HG02798 (cell line): ENCODE data around the gene RASSF3.
"Not testable (repeated sequence)": the region's sequence is repeated elsewhere in the genome, so short reads cannot be mapped to it uniquely, and the experiment has no call there.

Experiments used
- ATAC-seq: cut with Tn5 transposase; IDR thresholded peaks from one replicate; pipeline ENCODE4 v1.9.1; 2021; ENCODE audit warnings: mild to moderate bottlenecking; ENCODE audit not compliant: unreplicated experiment, poor library complexity

RASSF3 gene

DNA sequence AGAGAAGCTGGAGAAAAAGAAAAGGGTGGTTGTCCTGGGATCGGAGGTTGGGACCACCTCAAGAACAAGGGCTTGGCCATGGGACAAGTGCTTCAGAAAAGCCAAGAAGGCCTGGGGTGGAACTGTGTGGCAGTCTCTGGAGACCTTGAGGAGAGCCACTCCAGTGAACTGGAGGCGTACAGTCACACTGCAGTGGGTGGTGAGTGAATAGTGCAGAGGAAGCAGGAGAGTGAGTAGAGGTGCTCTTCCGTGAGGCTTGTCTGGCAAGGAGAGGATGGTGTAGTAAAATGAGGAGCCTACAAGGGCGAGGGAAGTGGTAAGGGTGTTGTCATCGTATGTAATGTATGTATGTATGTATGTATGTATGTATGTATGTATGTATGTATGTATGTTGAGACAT, 20.9 kb downstream of the RASSF3 start:
- peak; percentile 44 for ATAC-seq

DNA sequence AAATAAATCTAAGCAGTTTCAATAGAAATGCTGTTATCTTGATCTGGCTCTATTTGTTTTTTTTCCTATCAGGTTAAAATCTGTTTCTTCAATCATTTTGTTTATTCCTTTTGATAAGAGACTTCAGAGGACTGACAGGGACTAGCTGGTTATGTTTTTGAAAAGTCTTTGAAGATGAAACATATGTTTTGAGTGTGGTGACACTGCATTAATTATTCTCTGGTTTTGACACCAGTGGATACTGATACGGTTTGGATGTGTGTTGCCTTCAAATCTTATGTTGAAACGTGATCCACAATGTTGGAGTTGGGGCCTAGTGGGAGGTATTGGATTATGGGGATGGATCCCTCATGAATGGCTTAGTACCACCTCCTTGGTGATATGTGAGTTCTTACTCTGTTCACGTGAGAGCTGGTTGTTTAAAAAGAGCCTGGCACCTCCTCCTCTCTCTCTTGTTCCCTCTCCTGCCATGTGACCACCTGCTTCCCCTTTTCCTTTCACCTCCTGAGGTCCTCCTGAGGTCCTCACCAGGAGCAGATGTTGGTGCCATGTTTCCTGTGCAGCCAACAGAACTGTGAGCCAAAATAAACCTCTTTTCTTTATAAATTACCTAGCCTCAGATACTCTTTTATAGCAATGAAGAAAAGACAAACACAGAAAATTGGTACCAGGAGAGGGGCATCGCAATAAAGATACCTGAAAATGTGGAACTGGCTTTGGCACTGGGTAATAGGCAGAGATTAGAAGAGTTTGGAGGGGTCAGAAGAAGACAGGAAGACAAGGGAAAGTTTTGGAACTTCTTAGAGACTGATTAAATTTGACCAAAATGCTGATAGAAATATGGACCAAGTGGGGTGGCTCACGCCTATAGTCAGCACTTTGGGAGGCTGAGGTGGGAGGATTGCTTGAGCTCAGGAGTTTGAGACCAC, 23.0 kb downstream of the RASSF3 start:
- ATAC-seq = no peak

DNA sequence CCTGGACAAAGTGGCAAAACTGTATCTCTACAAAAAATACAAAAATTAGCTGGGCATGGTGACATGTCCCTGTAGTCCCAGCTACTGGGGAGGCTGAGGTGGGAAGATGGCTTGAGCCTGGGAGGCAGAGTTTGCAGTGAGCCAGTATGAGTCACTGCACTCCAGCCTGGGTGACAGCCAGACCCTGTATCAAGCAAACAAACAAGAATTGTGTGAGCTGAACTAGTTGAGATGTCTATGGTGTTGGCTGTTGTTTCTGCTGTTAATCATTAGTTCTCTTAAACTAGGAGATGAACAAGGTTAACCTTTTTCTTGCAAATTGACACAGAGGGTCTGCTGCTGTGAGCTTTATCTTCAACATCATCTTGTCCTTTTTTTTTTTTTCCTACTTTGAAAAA, 23.6 kb downstream of the RASSF3 start:
- no peak for ATAC-seq

DNA sequence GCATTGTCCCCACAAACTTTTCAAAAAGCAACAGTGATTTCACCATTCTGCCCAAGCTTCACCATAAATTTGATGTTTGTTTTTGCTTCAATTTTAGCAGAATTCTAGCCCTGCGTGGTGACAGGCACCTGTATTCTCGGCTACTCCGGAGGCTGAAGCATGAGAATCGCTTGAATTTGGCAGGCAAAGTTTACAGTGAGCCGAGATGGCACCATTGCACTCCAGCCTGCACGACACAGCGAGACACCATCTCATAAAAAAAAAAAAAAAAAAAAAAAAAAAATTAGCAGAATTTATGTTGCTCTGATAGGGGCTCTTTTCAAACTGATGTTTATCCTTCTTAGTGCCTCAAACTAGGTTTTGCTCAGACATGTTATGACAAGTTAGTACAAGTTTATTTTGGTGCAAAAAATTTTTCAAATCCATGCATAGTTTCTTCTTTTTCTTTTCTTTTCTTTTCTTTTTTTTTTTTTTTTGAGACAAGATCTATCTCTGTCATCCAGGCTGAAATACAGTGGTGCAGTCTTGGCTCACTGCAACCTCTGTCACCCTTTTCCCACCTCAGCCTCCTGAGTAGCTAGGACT, 24.3 kb downstream of the RASSF3 start:
- no peak for ATAC-seq

DNA sequence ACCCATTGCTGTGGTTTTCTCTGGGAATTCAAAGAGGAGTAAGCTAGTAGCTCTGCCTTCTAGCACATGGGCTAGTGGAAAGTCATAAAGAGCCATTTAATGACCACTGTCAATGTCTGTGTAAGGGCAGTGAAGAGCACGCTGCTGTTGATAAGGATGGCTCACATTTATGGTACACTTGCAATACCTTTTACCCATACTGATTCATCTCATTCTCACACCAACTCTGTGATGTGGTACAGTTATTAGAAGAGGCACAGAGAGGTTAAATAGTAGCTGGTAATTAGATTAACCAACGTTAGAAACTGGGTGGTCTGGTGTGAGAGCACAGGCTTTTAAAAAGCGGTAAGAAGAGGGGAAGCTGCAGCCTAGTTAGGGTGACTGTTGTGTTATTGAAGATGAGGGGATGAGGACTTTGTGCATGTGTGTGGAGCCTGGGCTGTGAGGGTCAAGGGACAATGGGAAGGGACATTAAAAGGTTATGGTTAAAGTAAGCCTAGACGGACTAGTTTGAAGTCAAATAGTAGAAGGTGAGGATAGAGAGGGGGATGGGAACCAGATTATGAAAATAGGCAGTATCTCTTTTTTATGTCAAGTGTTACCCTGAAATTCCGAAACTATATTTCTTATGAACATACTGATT, 25.2 kb downstream of the RASSF3 start:
- no peak for ATAC-seq

DNA sequence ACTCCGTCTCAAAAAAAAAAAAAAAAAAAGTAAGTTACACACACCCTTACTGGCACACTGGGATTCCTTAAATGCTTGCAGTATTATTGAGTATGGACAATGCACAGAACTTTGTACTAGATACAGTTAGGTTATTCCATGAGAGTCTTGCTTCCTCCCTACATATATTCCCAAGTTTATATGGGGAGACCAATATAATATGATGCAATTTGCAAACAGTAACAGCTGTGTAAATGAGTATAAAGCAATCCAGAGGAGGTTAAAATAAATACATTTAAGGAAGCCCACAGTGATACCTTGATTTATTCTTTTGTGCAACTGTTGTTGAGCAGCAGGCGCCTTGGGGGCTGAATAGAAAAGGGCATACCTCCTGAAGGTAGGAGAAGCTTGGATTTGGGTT, 26.6 kb downstream of the RASSF3 start:
- no peak for ATAC-seq

DNA sequence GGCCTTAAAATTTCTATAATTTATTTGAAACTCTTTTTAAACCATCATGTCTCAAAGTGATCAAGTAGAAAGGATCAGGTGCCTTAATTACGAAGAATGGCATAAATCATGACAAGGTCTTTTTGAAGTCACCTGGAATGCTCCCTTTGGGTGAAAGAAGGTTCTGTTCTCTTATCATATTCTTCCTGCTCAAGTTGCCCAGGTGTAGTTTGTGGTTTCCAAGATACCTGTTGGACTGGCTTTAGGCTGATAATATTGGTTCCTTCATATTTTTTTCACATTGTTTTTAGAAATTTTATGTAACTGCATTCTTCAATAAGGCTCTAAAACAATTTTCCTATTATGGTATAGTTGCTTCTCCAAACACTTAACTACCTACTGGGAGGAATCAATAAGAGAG, 29.2 kb downstream of the RASSF3 start:
- no peak for ATAC-seq

DNA sequence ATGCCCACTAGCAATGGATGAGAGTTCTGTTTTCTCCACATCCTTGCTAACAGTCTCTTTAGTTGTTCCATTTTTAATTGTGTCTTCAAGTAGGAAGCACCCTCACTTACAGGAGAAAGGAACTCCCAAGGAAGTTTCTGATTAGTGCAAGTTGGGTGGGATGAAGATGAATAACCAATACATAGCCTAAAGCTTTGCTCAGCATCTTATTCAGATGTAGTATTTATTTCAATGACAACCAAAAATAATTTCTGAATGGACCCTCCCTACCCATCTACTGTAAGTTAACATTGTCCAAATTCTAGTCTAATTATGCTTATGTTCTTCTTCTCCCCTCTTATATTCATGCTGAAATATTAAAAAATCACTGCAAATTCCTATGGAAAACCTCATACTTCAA, 36.0 kb downstream of the RASSF3 start:
- ATAC-seq = no peak

DNA sequence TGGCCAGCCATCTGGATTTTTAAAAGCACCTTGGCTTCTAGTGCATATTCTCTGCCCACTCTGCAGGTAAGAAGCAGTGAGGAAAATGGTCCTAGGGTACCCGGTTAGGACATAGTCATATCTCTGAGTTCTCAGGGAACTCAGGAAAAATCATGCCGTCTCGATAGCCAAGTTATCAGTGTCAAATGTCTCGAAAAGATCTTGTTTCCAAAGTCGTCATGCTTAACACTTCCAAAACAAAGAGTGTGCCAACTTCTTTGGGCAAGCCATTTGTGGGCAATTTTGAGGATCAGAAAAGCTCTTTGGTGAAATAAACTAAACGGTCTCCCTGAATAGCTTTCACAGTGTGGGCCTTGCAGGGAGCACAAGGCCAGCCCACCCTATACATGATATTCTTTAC, 39.2 kb downstream of the RASSF3 start:
- ATAC-seq = no peak

DNA sequence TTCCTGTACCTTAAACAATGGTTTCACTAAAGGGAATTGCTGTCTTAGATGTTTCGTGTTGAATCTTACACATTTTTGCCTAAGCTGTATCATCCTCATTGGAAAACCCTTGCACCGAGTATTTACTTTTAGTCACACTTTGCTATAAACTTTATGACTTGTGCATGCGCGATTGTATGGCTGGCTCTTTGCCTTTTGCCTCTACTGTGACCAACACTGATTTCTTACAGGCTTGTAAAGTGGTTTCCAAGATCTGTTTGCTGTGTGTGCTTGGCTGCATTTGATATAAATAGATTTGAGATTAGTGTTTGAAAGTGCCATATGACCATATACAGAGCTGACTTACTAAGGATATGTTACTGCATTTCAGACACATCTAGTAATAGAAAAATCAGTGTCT, 40.5 kb downstream of the RASSF3 start:
- ATAC-seq = no peak

DNA sequence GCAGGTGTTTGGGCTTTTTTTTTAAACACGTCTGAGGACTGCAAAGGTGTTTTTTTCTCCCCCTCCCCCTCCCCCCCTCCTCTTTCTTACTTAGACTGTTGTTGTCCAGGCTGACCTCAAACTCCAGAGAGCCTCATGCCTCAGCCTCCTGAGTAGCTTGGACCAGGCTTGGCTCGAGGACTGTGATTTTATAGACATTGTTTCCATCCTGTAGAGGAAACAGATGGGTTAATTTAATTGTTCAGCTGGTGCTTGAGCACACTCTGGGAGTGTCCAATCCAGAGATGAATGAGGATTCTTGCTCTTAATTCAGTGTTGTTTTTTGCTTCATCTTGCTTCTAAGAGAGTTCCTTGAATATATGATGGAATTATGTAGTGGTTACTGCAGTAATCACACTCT, 42.1 kb downstream of the RASSF3 start:
- no peak for ATAC-seq

DNA sequence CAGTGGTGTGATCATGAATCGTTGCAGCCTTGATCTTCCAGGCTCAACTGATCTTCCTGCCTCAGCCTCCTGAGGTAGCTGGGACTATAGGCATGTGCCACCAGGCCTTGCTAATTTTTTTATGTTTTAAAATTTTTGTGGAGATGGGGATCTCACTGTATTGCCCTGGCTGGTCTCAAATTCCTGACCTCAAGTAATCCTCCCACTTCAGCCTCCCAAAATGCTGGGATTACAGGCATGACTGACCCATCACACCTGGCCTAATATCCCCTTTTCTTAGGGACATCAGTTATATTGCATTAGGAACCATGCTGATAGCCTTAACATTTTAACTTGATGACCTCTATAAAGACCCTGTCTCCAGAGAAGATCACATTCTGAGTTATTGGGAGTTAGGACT, 42.8 kb downstream of the RASSF3 start:
- no peak for ATAC-seq

DNA sequence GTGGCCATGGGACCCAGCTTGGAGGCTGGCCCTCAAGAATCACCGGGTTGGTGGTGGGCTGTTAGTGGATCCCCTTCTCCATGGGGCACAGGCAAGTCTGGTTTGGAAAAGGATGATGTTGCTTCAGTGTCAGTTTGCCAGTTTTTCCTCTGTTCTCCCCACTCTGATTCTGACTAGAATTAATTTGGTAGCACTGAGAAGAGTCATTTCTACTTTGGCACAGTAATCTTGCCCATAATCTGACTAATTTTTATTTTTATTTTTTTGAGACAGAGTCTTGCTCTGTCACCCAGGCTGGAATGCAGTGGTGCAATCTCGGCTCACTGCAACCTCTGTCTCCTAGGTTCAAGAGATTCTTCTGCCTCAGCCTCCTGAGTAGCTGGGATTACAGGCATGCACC, 43.6 kb downstream of the RASSF3 start:
- not testable (repeated sequence) for ATAC-seq

DNA sequence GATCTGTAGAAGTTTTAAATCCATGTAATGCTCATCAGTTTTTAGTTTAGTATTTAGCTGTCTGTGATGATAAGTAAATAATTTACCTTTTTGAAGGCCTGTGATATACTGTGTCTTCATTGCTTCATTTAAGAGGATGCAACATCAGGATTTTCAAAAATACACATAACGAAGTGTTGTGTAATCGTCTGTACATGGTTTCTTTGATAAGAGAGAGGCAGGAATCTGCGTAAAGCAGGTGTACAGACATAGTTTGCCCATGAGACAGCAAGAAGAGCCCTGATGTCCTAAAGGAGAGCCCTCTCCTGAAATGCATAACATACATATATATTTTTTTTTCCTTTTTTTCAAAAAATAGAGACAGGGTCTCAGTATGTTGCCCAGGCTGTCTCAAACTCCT, 44.8 kb downstream of the RASSF3 start:
- ATAC-seq = no peak

DNA sequence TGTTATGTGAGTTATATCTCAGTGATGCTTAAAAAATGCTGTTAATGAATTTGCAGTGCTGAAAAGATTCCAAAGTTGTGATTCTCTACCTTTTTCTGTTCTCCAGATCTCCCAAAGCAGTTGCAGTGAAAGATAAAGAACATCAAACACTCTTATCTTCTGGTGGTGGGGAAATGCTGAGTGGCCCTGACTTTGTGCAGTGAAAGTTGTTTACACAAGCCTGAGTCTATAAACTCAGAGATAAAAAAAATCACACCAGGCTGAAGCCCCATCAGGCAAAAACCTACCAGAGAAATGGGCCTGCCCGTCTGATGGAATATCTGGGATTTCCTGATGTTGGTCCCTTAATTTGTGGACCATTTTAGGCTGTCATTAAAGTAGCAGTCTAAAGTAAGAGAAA, 46.1 kb downstream of the RASSF3 start:
- ATAC-seq = no peak

DNA sequence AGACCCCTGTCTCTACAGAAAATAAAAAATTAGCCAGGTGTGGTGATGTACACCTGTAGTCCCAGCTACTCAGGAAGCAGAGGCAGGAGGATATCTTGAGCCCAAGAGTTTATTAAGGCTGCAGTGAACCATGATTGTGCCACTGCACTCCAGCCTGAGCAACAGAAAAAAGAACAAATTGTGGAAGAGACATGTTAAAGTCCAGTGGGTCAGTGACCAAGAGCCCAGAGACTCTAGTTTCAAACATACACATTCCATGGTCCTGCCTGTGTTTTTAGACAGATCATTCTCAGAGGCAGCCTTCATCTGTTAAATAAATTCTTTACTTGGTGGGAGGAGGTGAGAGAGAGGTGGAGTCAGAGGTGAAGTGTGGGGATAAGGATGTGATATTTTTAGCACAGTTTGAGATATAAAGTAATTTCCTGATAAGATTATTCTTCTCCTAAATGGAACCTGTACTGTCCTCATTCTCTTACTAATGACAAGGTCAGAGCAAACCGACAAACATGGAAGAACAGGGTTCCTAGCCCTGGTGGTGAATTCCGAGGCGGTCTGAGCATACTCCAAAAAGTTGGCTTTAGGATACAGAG, 48.7 kb downstream of the RASSF3 start:
- ATAC-seq = no peak

DNA sequence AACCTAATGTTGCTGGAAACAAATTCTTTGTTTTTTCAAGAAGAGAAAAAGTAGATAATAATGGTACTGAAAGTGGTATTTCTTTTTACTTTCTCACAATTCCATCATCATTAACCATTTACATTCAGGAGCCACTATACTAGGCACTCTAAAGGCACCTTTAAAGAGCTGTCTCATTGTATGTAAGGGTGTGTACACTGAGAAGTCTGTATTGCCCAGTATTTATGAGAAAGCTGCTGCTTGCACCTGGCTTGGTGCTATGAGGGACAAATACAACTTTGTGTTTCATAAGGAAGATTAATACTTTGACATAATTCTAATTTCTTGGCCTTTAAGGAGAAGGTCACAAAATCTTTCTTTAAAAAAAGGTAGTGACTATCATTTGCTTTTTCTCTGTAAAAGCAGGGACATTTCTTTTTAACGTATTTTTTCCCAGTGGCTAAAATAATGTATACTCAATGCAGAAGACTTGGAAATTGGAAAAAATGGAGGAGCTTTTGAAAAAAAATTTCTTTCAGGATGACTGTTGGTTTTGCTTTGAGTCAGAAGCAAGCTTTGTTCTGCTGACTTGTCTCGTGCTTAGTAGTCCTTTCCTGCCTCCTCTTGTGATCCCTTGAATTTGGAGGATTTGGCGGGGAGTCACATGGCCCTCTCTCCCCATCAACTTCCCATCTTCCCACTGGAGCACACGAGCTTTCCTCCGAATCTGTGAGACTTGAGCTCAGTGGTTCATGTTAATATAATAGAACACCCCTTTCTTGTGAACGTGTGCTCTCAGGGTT, 50.1 kb downstream of the RASSF3 start:
- ATAC-seq = peak; percentile 50

DNA sequence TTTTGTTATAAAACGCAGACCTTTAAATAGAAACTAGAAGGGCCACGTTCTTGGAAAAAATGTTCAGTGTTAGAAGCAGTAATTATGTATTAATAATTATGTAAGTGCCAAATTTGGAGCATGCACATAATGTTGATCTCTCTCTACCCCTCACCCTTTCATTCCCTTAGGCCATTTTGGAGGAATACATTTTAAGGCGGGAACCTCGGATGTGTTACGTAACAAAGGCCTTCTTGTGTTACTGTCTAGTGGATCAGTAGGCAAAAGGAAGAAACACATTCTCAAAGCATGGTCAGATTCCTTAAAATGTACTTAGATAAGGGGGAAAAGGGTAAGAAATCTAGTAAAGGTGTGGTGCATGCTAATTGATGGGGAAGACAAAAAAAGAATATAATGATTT, 52.7 kb downstream of the RASSF3 start:
- ATAC-seq = no peak

DNA sequence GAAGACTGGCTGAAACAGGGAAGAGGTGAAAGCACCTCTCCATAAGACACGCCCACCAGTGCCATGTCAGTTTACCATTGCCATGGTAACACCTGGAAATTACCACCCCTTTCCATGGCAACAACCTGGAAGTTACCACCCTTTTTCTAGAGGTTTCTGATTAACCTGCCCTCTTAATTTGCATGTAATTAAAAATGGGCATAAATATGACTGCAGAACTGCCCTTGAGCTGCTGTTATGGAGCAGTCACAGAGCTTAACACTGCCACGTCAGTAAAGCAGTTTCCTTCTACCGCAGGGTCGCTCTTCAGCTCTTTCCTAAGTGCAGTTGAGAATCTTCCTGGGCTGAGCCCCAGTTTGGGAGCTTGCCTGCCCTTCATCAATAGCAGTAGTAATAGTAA, 55.2 kb downstream of the RASSF3 start:
- peak; percentile 50 for ATAC-seq
